Memory B cell (primary cell): ENCODE results near the gene IER3.

Source experiments
- ATAC-seq: fragments of 150-1000 bp; cut with Tn5 transposase; 2 replicates; pipeline ENCODE4 v1.10.0; 2021; ENCODE audit warnings: low read depth, mild to moderate bottlenecking, moderate library complexity
- DNase-seq, 2 donors: peaks; one replicate each; pipeline ENCODE4 v3.0.0; 2022; ENCODE audit warnings: low spot score in 2 of 2
- H3K27ac Mint-ChIP-seq: one replicate; pipeline ENCODE4 v1.8.0; 2022; ENCODE audit warnings: mild to moderate bottlenecking, moderate library complexity, mixed read lengths
- H3K27me3 Mint-ChIP-seq: one replicate; pipeline ENCODE4 v1.8.0; 2022; ENCODE audit warnings: mixed read lengths
- H3K36me3 Mint-ChIP-seq: one replicate; pipeline ENCODE4 v1.8.0; 2022; ENCODE audit warnings: mild to moderate bottlenecking, mixed read lengths
- H3K4me1 Mint-ChIP-seq: one replicate; pipeline ENCODE4 v1.8.0; 2022; ENCODE audit warnings: mixed read lengths
- H3K4me3 Mint-ChIP-seq: one replicate; pipeline ENCODE4 v1.8.0; 2022; ENCODE audit warnings: mild to moderate bottlenecking, moderate library complexity, mixed read lengths
- H3K9me3 Mint-ChIP-seq: one replicate; pipeline ENCODE4 v1.8.0; 2022; ENCODE audit warnings: mixed read lengths

The IER3 gene

GRCh38 chr6:30703011-30703410, 41.3 kb downstream of the IER3 start:
- Mint-ChIP-seq H3K27me3 (no peaks in the 10 kb centered on the region), H3K4me3 (no peak overlapping the region), H3K4me1 (peaks cover 4% of the 10 kb centered on the region), H3K9me3 (no peaks in the 10 kb centered on the region), H3K27ac (no peak overlapping the region), H3K36me3 (peaks cover 34% of the 10 kb centered on the region)
- DNase-seq: no peak
- ATAC-seq: no peak

- no peak for DNase-seq
- no peak overlapping the region for H3K4me3 Mint-ChIP-seq
- ATAC-seq: no peak
- H3K9me3 Mint-ChIP-seq: no peaks in the 10 kb centered on the region
- no peaks in the 10 kb centered on the region for H3K27me3 Mint-ChIP-seq
- no peak overlapping the region for H3K27ac Mint-ChIP-seq
- H3K36me3 Mint-ChIP-seq: peaks cover 20% of the 10 kb centered on the region
- no peaks in the 10 kb centered on the region for H3K4me1 Mint-ChIP-seq
These were observed 44.0 kb downstream of the IER3 start for GRCh38 chr6:30700340-30700739.

DNA sequence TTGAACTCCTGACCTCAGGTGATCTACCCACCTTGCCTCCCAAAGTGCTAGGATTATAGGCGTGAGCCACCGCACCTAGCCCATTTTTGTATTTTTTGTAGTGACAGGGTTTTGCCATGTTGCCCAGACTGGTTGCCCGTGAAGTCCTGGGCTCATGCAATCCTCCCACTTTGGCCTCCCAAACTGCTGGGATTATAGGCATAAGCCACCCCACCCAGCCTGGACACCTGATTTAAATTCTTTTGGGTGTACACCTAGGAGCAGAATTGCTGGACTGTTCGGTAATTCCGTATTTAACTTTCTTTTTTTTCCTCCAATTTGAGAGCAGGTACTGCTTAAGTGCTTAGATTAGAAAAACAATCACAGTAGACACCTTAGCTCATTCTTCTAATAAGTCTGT, 47.9 kb downstream of the IER3 start:
- DNase-seq: no peak
- Mint-ChIP-seq H3K36me3 (no peaks in the 10 kb centered on the region), H3K9me3 (no peaks in the 10 kb centered on the region), H3K4me3 (no peak overlapping the region), H3K27ac (no peak overlapping the region), H3K27me3 (no peaks in the 10 kb centered on the region), H3K4me1 (peaks cover 6% of the 10 kb centered on the region)
- no peak for ATAC-seq
